GM21529 (cell line): ENCODE data around the gene PRAMEF25.
"Not testable (repeated sequence)": the region's sequence is repeated elsewhere in the genome, so short reads cannot be mapped to it uniquely, and the experiment has no call there.

ENCODE experiments used
- ATAC-seq: cut with Tn5 transposase; IDR thresholded peaks from one replicate; pipeline ENCODE4 v1.9.1; 2021; ENCODE audit not compliant: unreplicated experiment

Gene PRAMEF25

DNA sequence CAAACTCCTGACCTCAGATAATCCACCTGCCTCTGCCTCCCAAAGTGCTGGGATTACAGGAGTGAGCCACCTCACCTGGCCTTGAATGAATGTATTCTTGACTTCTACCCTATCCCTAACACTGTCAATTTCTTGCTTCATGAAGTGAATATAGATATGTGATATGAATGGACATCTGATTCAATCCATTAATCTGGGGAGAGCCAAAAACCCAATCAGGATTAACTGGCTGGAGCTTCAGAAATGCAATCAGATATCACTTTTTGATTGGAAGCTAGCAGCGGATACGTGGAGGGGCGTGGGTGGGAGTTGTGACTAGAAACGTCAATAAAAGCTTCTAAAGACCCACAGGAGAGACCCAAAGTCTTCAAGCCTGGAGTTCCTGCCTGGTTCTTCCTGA lies at the start of gene PRAMEF25:
Gene PRAMEF25, plus strand, starts transcription at position 301 of the 400 bp plus-strand sequence. CDS start 2,920 bp downstream, outside the sequence.
- ATAC-seq: not testable (repeated sequence)

GRCh38 chr1:13056475-13056874 lies 14.1 kb upstream of the PRAMEF25 start, which contains the start of gene PRAMEF27:
PRAMEF27 (minus strand) TSS chr1:13056575; CDS start chr1:13053659, 2,916 bp downstream.
- ATAC-seq: not testable (repeated sequence)

DNA sequence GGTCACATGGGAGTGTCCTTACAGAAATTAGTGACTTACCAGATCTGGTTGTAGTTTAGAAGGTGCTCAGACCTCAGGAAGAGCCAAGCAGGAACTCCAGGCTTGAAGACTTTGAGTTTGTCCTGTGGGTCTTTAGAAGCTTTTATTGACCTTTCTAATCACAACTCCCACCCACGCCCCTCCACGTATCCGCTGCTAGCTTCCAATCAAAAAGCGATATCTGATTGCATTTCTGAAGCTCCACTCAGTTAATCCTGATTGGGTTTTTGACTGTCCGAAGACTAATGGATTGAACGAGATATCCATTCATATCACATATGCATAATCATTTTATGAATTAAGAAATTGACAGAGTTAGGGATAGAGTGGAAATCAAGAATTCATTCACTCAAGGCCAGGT lies 46.2 kb downstream of the PRAMEF25 start, which contains the start of gene HNRNPCL2:
Gene HNRNPCL2, minus strand, starts transcription at position 101 of the 400 bp plus-strand sequence. CDS start 454 bp downstream, outside the sequence.
- ATAC-seq: not testable (repeated sequence)
